Smooth muscle cell of the coronary artery (primary cell): ENCODE results near the gene FMO5. TPM values are rescaled to one million over a fixed set of nuclear protein-coding genes. Genes with fewer than 3 reads are reported as not detected.

ENCODE experiments used
- total RNA-seq: library from RNA; depleted of rRNA; stranded (reverse); fragments of >200 nt; gene quantifications from 2 replicates; pipeline ENCODE4 v1.2.3, GENCODE V29; 2014; ENCODE audit warnings: low replicate concordance

FMO5 gene, protein sequence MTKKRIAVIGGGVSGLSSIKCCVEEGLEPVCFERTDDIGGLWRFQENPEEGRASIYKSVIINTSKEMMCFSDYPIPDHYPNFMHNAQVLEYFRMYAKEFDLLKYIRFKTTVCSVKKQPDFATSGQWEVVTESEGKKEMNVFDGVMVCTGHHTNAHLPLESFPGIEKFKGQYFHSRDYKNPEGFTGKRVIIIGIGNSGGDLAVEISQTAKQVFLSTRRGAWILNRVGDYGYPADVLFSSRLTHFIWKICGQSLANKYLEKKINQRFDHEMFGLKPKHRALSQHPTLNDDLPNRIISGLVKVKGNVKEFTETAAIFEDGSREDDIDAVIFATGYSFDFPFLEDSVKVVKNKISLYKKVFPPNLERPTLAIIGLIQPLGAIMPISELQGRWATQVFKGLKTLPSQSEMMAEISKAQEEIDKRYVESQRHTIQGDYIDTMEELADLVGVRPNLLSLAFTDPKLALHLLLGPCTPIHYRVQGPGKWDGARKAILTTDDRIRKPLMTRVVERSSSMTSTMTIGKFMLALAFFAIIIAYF
- total RNA-seq, result 0.75 and 1.2 TPM in 2 replicates

DNA sequence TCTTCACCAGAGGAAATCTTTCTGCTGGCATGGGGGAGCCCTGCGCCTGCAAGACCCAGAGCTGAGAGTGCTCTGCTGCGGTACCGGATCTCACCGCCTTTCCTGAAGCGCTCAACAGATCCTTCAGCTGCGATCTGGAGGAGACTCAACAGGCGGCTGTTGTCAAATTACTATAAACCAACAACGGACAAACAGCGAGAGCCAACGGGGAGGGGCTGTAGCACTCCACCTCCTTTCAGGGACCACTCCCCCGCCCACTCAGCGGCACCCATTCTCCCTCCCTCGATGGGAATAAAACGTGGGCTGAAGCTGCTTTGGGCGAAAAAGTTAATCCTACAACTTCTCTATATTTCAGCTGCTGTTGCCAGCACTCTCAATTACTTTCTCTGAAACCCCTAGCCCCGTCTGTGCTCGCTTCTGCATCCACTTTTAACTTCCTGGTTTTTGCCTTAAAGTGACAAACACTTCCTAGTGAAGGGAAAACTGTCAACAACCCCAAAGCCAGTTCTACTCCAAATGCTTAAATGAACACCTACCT is at the start of gene FMO5:
TSS of gene FMO5 (minus strand) at position 147 of the 538 bp plus-strand sequence. CDS start 310 bp downstream, outside the sequence.

DNA sequence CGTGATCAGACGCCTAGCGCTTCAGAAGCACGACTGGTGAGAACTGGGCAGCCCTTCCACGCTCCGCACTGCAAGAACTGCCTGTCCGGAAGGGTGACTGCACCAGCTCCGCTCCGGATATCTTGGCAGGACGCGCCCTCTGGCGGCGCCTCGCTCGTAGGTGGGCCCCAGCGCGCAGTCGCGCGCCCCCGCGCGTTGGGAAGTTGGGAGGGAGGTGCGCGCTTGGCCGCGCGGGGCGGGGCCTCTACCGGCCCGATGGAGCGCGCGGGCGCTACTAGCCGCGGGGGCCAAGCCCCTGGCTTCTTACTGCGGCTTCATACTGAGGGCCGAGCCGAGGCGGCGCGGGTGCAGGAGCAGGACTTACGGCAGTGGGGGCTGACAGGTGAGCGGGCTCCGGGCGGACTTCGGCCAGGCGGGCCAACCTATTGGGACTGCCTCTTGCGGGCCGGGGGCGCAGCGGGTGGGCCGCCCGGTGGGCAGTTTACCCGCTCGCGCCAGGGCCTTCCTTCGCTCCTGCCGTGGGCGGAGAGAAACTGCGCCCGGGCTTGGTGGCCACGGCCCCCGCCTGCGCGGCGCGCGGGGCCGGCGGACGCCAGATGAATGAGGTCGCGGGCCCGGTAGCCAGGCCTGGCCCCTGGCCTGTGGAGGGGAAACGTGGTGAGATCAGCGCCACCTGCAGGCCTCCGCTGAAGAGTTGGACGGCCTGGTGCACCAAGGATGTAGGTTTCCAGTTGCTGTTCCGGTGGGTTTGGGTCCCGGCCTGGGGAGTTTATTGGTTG is 17.5 kb upstream of the FMO5 start, which contains the start of gene CHD1L:
TSS of gene CHD1L (plus strand) at position 236 of the 779 bp plus-strand sequence. CDS start at position 256, 20 bp downstream.

DNA sequence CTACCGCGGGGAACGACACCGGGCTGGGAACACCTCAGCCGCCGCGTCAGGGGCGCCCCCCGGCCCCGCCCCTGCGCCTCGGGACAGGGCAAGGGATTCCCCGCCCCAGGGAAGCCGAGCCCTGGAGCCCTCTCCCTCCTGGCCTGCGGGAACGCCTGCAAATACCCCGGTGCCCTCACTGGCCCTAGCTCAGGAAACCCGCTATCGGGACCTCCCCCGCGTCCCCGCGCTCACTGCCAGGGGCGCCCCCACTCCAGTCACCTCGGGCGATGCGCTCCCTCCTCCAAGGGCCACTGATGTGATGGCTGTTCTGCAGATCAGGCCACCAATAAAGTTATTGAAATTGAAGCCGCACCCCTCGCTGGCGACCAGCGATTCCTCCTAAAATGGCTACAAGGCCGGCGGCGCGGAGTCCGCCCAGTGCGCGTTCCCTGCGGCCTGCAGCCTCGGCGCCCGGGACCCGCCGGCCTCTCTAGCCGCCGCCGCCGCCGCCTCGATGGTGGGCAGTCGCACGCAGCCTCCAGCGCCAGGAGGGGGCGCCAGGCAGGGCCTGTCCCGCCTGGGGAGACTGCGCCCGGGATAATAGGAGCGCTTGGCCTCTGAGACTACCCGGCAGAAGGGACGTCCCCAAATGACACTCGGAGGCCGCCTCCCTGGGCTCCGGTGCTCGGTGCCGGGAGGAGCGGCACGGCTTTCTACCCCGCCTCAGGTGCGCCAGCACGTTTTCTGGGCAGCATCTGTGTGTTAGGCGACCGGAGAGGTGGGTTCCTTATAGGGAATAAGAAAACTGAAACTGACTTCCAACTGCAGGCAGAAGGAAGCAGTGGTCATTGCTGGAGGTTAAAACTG is 52.7 kb downstream of the FMO5 start, which contains the start of gene PRKAB2:
TSS of gene PRKAB2 (minus strand) at position 303 of the 849 bp plus-strand sequence. CDS start 326 bp downstream, outside the sequence.

Other genes starting within 250 kb of the FMO5 start
- 8.1 and 17.1 TPM in 2 replicates for gene PRKAB2, start 52.9 kb downstream of the FMO5 start, total RNA-seq
- 22.8 and 36.7 TPM in 2 replicates for gene CHD1L, start 17.3 kb upstream of the FMO5 start, total RNA-seq